Breast epithelium (tissue), 3 donors: ENCODE results near the gene CITED2.

ENCODE experiments used
- POLR2AphosphoS5 ChIP-seq, 3 donors: sonication (generic); formaldehyde crosslinking; IDR thresholded peaks; one replicate each; pipeline ENCODE4 v1.6.1; 2017; ENCODE audit warnings: antibody characterized with exemption in 3 of 3
- TF ChIP-seq, protein P1 (sequence below), 3 donors: fragments of 450-650 bp; IDR thresholded peaks; one replicate each; pipeline ENCODE4 v1.5.1; 2016 to 2017; ENCODE audit warnings: antibody characterized with exemption in 3 of 3, mild to moderate bottlenecking in 3 of 3, moderate library complexity in 3 of 3

DNA sequence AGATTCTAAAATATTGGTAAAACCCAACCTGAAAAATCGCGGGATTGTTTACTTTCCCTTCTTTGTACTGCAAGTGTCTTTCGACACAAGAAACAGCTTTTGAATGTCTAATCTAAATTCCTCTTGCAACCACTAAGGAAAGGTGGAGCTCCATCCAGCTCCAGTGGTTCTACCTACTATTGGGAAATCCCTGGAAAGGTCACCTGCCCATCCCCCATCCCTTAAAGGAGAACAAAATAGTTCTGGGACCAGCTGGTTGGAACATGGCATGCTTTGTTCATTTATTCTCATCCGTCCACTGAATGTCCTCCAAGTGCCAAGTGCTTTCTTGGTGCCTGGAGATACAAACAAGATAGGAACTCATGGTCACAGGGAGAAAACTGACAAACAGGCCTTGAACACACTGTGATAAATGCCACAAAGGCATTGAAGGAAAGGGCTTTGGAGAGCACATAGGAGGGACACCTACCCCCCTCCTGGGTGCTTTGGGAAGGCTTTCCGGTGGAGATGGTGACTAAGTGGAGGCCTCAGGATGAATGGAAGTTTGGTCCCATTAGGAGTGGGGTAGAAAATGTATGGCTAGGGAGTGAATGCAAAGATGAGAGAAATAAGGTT, 2.3 kb upstream of the CITED2 start:
- TF ChIP-seq, protein P1, sequence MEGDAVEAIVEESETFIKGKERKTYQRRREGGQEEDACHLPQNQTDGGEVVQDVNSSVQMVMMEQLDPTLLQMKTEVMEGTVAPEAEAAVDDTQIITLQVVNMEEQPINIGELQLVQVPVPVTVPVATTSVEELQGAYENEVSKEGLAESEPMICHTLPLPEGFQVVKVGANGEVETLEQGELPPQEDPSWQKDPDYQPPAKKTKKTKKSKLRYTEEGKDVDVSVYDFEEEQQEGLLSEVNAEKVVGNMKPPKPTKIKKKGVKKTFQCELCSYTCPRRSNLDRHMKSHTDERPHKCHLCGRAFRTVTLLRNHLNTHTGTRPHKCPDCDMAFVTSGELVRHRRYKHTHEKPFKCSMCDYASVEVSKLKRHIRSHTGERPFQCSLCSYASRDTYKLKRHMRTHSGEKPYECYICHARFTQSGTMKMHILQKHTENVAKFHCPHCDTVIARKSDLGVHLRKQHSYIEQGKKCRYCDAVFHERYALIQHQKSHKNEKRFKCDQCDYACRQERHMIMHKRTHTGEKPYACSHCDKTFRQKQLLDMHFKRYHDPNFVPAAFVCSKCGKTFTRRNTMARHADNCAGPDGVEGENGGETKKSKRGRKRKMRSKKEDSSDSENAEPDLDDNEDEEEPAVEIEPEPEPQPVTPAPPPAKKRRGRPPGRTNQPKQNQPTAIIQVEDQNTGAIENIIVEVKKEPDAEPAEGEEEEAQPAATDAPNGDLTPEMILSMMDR (IDR thresholded peaks at IDR 0.05): peak; percentile 45 to 68 (median 58)
- peak in 2 of 3 donors; percentile 86 to 95 for TF ChIP-seq POLR2AphosphoS5 (IDR thresholded peaks at IDR 0.05)
